ENCODE measurements around the gene GAS6. TPM values are rescaled to one million over a fixed set of nuclear protein-coding genes. Genes with fewer than 3 reads are reported as not detected.

Gene GAS6
- total RNA-seq, 4 donors from 2014 or later = 128 to 287 (median 199) TPM

GRCh38 chr13:113840541-113841352 lies 23.1 kb downstream of the GAS6 start:
- Histone ChIP-seq H3K9me3 (no peaks in the 10 kb centered on the region), H3K36me3 (no peaks in the 10 kb centered on the region), H3K4me1 (peaks cover 3 to 34% of the 10 kb centered on the region in 2 donors), H3K27me3 (no peaks in the 10 kb centered on the region), H3K4me3 (no peak overlapping the region), H3K27ac (peak overlapping the region; percentile 92 to 93)
- peak in 1 of 2 donors; percentile 27 for DNase-seq
- intact Hi-C loops (cut with DNase I; ENCODE audit: low total_unique reads) = no loop called here
- no peak for TF ChIP-seq CTCF (IDR thresholded peaks at IDR 0.05)
- TF ChIP-seq POLR2A (IDR thresholded peaks at IDR 0.05) = no peak

DNA sequence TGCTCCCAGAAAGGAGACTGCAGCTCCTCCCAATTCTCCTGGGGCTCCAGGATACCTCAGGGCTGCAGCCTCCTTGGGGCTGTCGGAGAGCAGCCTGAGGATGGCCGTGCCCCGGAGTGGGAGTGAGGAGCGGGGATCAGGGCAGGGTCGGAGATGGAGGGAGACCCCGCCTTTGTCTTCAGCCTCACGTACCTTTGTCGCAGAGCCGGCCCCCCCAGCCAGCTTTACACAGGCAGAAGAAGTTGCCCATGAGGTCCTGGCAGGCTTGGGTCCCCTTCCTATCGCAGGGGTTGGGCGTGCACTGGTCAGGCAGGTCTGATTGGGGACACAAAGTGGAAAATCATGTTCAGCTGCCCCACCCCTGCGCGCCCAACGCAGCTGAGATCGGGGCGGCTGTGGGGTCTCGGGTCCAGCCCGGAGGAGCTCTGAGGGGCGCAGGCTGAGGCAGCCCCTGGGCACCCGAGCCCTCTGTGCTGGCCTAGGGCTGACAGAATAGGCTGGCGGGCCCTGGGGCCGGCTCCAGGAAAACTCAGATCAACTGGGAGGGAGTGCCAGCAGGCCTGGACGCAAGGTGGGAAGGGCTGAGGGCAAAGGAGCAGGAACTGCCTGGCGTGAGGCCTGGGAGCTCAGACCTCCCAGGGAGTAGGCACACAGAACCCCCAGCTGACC lies 24.2 kb downstream of the GAS6 start:
- no peak for DNase-seq
- Histone ChIP-seq H3K4me3 (no peak overlapping the region), H3K27ac (peak overlapping the region; percentile 92 to 93), H3K9me3 (no peaks in the 10 kb centered on the region), H3K36me3 (no peaks in the 10 kb centered on the region), H3K4me1 (peaks cover 3 to 34% of the 10 kb centered on the region in 2 donors), H3K27me3 (no peaks in the 10 kb centered on the region)
- intact Hi-C loops (cut with DNase I; ENCODE audit: low total_unique reads) = no loop called here
- no peak for TF ChIP-seq CTCF (IDR thresholded peaks at IDR 0.05)
- no peak for TF ChIP-seq POLR2A (IDR thresholded peaks at IDR 0.05)

DNA sequence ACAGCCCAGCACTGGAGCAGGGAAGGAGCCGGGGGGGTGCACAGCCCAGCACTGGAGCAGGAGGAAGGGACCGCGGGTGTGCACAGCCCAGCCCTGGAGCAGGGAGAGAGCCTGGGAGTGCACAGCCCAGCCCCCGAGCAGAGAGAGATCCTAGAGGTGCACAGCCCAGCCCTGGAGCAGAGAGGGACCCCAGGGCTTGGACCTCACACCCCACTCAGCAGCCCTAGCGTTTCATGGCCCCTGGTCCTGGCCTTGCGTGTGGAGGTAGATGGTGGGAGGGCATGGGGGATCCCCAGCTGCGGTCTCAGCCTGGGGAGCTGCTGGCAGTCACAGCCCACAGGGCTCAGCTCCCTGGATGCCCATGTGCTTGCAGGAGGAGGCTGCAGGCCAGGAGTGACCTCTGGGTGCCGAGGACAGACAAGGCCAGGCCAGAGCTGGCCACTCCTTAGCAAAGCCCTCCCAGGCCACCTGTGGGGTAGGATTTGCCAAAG lies 25.1 kb downstream of the GAS6 start:
- TF ChIP-seq POLR2A (IDR thresholded peaks at IDR 0.05) (no peak), CTCF (IDR thresholded peaks at IDR 0.05) (no peak)
- no peak for DNase-seq
- H3K4me3 ChIP-seq = peak overlapping the region in 1 of 2 donors; percentile 2
- intact Hi-C loops (cut with DNase I; ENCODE audit: low total_unique reads) = no loop called here
- H3K4me1 ChIP-seq = peaks cover 3 to 34% of the 10 kb centered on the region in 2 donors
- no peaks in the 10 kb centered on the region for H3K9me3 ChIP-seq
- no peaks in the 10 kb centered on the region for H3K36me3 ChIP-seq
- H3K27ac ChIP-seq = peak overlapping the region; percentile 92 to 93
- H3K27me3 ChIP-seq = no peaks in the 10 kb centered on the region

GRCh38 chr13:113837560-113838355 lies 26.1 kb downstream of the GAS6 start:
- TF ChIP-seq POLR2A (IDR thresholded peaks at IDR 0.05) (peak in 1 of 2 donors; percentile 29), CTCF (IDR thresholded peaks at IDR 0.05) (no peak)
- peak; percentile 98 for DNase-seq
- H3K4me3 ChIP-seq = peak overlapping the region in 1 of 2 donors; percentile 2
- no peaks in the 10 kb centered on the region for H3K9me3 ChIP-seq
- no peaks in the 10 kb centered on the region for H3K36me3 ChIP-seq
- no peaks in the 10 kb centered on the region for H3K27me3 ChIP-seq
- peak overlapping the region; percentile 92 to 93 for H3K27ac ChIP-seq
- intact Hi-C loops (cut with DNase I; ENCODE audit: low total_unique reads) = no loop called here
- H3K4me1 ChIP-seq = peaks cover 3 to 34% of the 10 kb centered on the region in 2 donors

All from uterus (tissue), 4 donors.